Measurements from ENCODE around the gene CDR2.

The CDR2 gene

DNA sequence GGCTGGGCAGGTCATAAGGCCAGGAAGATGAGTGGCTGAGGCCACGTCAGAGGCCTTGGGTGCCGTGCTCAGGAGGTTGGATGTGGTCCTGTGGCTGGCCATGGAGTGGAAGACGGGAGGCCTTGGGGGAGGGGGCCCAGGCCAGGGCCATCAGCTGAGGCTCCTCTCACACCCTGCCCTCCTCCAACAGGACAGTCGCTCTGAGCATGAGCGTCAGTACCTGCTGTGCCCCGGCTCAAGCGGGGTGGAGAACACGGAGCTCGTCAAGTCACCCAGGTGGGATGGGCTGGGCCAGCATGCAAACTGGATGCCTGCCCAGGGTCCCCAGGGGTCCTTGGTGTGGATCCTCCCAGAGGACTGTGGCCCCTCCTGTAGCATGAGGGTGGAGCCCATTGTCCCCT lies 58.0 kb downstream of the CDR2 start:
- no peak overlapping the region for H3K4me3 ChIP-seq (IDR thresholded peaks at IDR 0.05; ENCODE audit: insufficient read depth, low read depth, low read length)
- H3K4me2 ChIP-seq = no peak overlapping the region
- H3K79me2 ChIP-seq (ENCODE audit: insufficient read depth, low read depth) = no peaks in the 10 kb centered on the region
- H3K36me3 ChIP-seq (ENCODE audit: insufficient read depth) = peaks cover 19% of the 10 kb centered on the region; the same call in 1 of the 2 replicates
- no peak overlapping the region for H3K9ac ChIP-seq
- H2AFZ ChIP-seq (ENCODE audit: low read depth) = no peak overlapping the region
- H3K27ac ChIP-seq = no peak overlapping the region
- no peaks in the 10 kb centered on the region for H3K27me3 ChIP-seq (ENCODE audit: insufficient read depth, low read depth)
- H4K20me1 ChIP-seq (ENCODE audit: insufficient read depth) = no peaks in the 10 kb centered on the region
- TF ChIP-seq CTCF (conservative IDR thresholded peaks at IDR 0.05; ENCODE audit: low read depth, low read length) = no peak
- H3K4me1 ChIP-seq (ENCODE audit: low read depth, poor library complexity, severe bottlenecking) = no peaks in the 10 kb centered on the region

- no peak overlapping the region for H3K4me2 ChIP-seq
- no peaks in the 10 kb centered on the region for H3K4me1 ChIP-seq (ENCODE audit: low read depth, poor library complexity, severe bottlenecking)
- peaks cover 19% of the 10 kb centered on the region; the same call in 1 of the 2 replicates for H3K36me3 ChIP-seq (ENCODE audit: insufficient read depth)
- H3K9ac ChIP-seq = no peak overlapping the region
- no peak for TF ChIP-seq CTCF (conservative IDR thresholded peaks at IDR 0.05; ENCODE audit: low read depth, low read length)
- H3K27ac ChIP-seq = no peak overlapping the region
- H3K4me3 ChIP-seq (IDR thresholded peaks at IDR 0.05; ENCODE audit: insufficient read depth, low read depth, low read length) = no peak overlapping the region
- H3K27me3 ChIP-seq (ENCODE audit: insufficient read depth, low read depth) = no peaks in the 10 kb centered on the region
- no peaks in the 10 kb centered on the region for H3K79me2 ChIP-seq (ENCODE audit: insufficient read depth, low read depth)
- no peaks in the 10 kb centered on the region for H4K20me1 ChIP-seq (ENCODE audit: insufficient read depth)
- H2AFZ ChIP-seq (ENCODE audit: low read depth) = no peak overlapping the region
These were observed 58.4 kb downstream of the CDR2 start for GRCh38 chr16:22315979-22316378.

DNA sequence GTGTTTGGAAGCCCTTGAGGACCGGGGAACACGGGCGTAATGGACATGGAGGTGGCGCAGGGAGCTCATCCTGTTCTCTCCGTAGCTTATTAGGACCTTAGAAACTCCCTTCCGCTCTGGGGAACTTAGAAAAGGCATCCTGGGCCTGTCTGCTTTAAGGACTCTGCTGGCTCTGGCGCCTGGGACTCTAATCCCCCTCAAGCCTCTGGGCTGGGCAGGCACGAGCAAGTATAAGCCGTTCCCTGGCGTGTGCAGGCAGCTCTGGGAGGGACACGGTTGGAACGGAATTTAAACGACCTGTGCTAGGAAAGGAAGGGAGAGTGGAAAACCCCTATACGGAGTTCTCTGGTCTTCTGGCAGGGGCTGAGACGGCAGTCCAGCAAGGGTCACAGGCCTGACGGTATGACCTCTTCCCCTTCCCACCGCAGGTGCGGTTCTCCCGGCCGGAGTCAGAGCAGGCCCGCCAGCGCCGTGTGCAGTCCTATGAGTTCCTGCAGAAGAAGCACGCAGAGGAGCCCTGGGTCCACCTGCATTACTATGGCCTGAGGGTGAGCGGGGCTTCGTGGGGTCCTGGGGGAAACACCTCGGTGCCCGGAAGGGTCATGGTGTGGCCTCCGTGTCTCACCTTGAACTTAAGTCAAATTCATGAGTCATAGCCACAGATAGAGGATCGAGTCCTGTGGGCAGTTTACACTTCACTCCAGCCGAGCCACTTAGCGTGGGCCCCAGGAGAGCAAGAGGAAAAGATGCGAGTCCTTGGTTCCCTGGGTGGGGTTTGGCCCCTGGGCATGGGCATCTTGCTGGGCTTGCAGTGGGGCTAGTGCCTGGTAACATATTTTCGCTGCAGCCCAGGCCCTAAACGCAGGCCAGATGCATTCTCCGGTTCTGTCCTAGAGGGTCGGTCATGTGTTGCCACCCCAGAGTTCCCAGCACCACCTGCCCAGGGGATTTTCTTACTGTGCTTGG lies 59.5 kb downstream of the CDR2 start:
- no peaks in the 10 kb centered on the region for H4K20me1 ChIP-seq (ENCODE audit: insufficient read depth)
- H3K4me2 ChIP-seq = no peak overlapping the region
- peaks cover 19% of the 10 kb centered on the region; the same call in 1 of the 2 replicates for H3K36me3 ChIP-seq (ENCODE audit: insufficient read depth)
- no peaks in the 10 kb centered on the region for H3K79me2 ChIP-seq (ENCODE audit: insufficient read depth, low read depth)
- TF ChIP-seq CTCF (conservative IDR thresholded peaks at IDR 0.05; ENCODE audit: low read depth, low read length) = no peak
- no peak overlapping the region for H2AFZ ChIP-seq (ENCODE audit: low read depth)
- H3K27ac ChIP-seq = no peak overlapping the region
- no peak overlapping the region for H3K9ac ChIP-seq
- no peaks in the 10 kb centered on the region for H3K4me1 ChIP-seq (ENCODE audit: low read depth, poor library complexity, severe bottlenecking)
- H3K27me3 ChIP-seq (ENCODE audit: insufficient read depth, low read depth) = no peaks in the 10 kb centered on the region
- H3K4me3 ChIP-seq (IDR thresholded peaks at IDR 0.05; ENCODE audit: insufficient read depth, low read depth, low read length) = no peak overlapping the region

DNA sequence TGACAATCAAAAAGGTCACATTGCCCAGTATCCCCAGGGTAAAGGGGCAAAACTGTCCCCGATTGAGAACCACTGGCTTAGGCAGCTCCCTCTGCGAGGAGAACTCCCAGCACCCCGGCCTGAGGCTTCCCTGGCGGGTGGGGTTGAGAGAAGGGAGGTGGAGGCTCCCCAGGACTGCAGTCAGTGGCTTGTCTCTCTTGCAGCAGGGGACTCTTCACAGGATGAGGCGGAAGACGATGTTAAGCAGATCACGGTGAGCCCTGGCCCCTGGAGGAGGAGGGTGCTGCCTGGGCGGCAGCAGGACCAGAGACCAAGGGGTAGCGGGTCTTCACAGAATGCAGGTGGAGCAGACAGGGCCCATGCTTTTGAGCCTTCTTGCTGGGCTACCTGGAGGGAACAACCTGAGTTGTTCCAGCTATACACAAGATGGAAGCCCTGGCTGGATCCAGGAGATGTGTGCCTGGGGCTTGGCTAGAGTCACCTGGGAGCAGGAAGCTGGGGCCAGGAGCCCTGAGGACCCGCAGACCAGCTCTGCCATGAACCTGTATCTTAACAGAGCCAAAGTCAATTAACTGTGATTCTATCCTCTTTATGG lies 60.4 kb downstream of the CDR2 start:
- Histone ChIP-seq H3K27me3 (ENCODE audit: insufficient read depth, low read depth) (no peaks in the 10 kb centered on the region), H3K4me2 (no peak overlapping the region), H3K4me1 (ENCODE audit: low read depth, poor library complexity, severe bottlenecking) (no peaks in the 10 kb centered on the region), H2AFZ (ENCODE audit: low read depth) (no peak overlapping the region), H3K9ac (no peak overlapping the region), H3K27ac (no peak overlapping the region), H3K79me2 (ENCODE audit: insufficient read depth, low read depth) (no peaks in the 10 kb centered on the region), H4K20me1 (ENCODE audit: insufficient read depth) (no peaks in the 10 kb centered on the region), H3K4me3 (IDR thresholded peaks at IDR 0.05; ENCODE audit: insufficient read depth, low read depth, low read length) (no peak overlapping the region), H3K36me3 (ENCODE audit: insufficient read depth) (peaks cover 13% of the 10 kb centered on the region; the same call in 1 of the 2 replicates)
- TF ChIP-seq CTCF (conservative IDR thresholded peaks at IDR 0.05; ENCODE audit: low read depth, low read length) = no peak

Measured in KMS-11 (cell line).